Adrenal gland (tissue), 12 donors: Measurements from ENCODE around the gene CEP112. TPM values are rescaled to one million over a fixed set of nuclear protein-coding genes. Genes with fewer than 3 reads are reported as not detected.

Experiments used
- DNase-seq, 7 donors: peaks; one replicate each; pipeline ENCODE4 v3.0.0-alpha.2; 2019 to 2020
- H3K27ac ChIP-seq, 5 donors: fragments of 200-600 bp; sonication (generic) in 4 of 5; 1 replicate in 3 of 5; 2 replicates in 2 of 5; pipeline versions ENCODE4 v1.5.1 to v1.8.0; 2016 to 2020; ENCODE audit warnings: mild to moderate bottlenecking in 1 of 5
- H3K27me3 ChIP-seq: fragments of 200-600 bp; 2 replicates; pipeline ENCODE4 v1.8.0; 2021
- H3K36me3 ChIP-seq, 2 donors: fragments of 200-600 bp; replicated peaks in 1 of 2; 1 replicate in 1 of 2; 2 replicates in 1 of 2; pipeline versions ENCODE4 v1.5.1 to v1.8.0; 2018 to 2022
- H3K4me1 ChIP-seq, 2 donors: fragments of 200-600 bp; replicated peaks in 1 of 2; 1 replicate in 1 of 2; 2 replicates in 1 of 2; pipeline versions ENCODE4 v1.5.1 to v1.8.0; 2018 to 2021
- H3K4me3 ChIP-seq, 4 donors: fragments of 200-600 bp; sonication (generic) in 3 of 4; one replicate each; pipeline ENCODE4 v1.5.1; 2016 to 2018
- H3K9me3 ChIP-seq, 3 donors: fragments of 200-600 bp; sonication (generic) in 1 of 3; replicated peaks in 1 of 3; 1 replicate in 2 of 3; 2 replicates in 1 of 3; pipeline versions ENCODE4 v1.5.1 to v1.8.0; 2016 to 2021
- CTCF ChIP-seq, 6 experiments: fragments of 450-650 bp in 4 of 6; fragments of 200-600 bp in 2 of 6; sonication (generic) in 1 of 6; IDR thresholded peaks; 1 replicate in 5 of 6; 2 replicates in 1 of 6; pipeline versions ENCODE4 v1.5.1 to v1.8.0; 2016 to 2021; ENCODE audit warnings: antibody characterized with exemption in 6 of 6, mild to moderate bottlenecking in 2 of 6, moderate library complexity in 1 of 6
- POLR2A ChIP-seq, 2 donors: fragments of 450-650 bp; IDR thresholded peaks; one replicate each; pipeline ENCODE4 v1.6.1; 2017; ENCODE audit warnings: antibody characterized with exemption in 2 of 2, mild to moderate bottlenecking in 2 of 2, moderate library complexity in 1 of 2
- WGBS, 4 donors: extraction: QIAGEN DNeasy Blood & Tissue Kit in 2 of 4; methylation state at CpG; one replicate each; pipeline versions ENCODE4 v1.1.5 to v1.1.7; 2013 to 2017; 5-methylcytosine and 5-hydroxymethylcytosine counted together
- intact Hi-C, 2 donors: fragments of 100-400 bp; cut with DNase I; formaldehyde crosslinking; loops; one replicate each; pipeline versions ENCODE4 v1.14.1 to v1.15.0; 2022 to 2023
- polyA plus RNA-seq, 3 donors: library from polyadenylated mRNA; stranded (reverse); fragments of 200-250 nt in 2 of 3; fragments of 350-450 nt in 1 of 3; fragmentation: Illumina TruSeq in 1 of 3; extraction: RNeasy Lipid Tissue Mini Kit (QIAGEN cat#74804) in 1 of 3; gene quantifications; one replicate each; pipeline ENCODE4 v1.2.3, GENCODE V29; 2013 to 2014
- total RNA-seq, 9 donors: library from RNA; depleted of rRNA in 4 of 9; stranded (reverse); fragments of >200 nt in 4 of 9; fragments of 120-200 nt in 1 of 9; fragmentation: NEBNext Ultra II Directional in 1 of 9; extraction: Animal tissue kit (Norgen Biotek cat#: 25700) in 1 of 9; gene quantifications; one replicate each; pipeline versions ENCODE4 v1.1.0 to v1.2.4, GENCODE V29; 2013 to 2023
- donor health status: healthy with polysubstance abuse.
- donor health status: Bipolar disorder and iron deficiency.
- donor health status: DM: yes; HTN: yes; CAD: no.
- donor health status: DM: no; HTN: no; CAD: no.
- donor health status: DM: no; HTN: no; CAD: no.
- donor health status: DM: yes; HTN: yes; CAD: no.

The CEP112 gene
- total and polyA plus RNA-seq, 12 donors, result 4.2 to 24.1 (median 9.6) TPM

GRCh38 chr17:65780111-65780510, 411.8 kb downstream of the CEP112 start:
- H3K9me3 ChIP-seq, result no peaks in the 10 kb centered on the region
- no peak for DNase-seq
- intact Hi-C loops, result no loop called here

GRCh38 chr17:65776890-65777289, 415.0 kb downstream of the CEP112 start:
- no peak overlapping the region for H3K27ac ChIP-seq
- no peaks in the 10 kb centered on the region for H3K27me3 ChIP-seq
- intact Hi-C loops, result no loop called here
- H3K36me3 ChIP-seq, result no peaks in the 10 kb centered on the region
- no peak overlapping the region for H3K4me3 ChIP-seq
- H3K9me3 ChIP-seq, result no peaks in the 10 kb centered on the region
- TF ChIP-seq POLR2A (IDR thresholded peaks at IDR 0.05), result no peak
- no peak for TF ChIP-seq CTCF (IDR thresholded peaks at IDR 0.05)
- no peak for DNase-seq
- peaks cover 0 to 4% of the 10 kb centered on the region in 2 donors for H3K4me1 ChIP-seq
- 59 to 87% (median 75%) methylated on average over 3 of the region's 3 CpGs for WGBS, 4 donors

More at GRCh38 chr17:65780111-65780510, 411.8 kb downstream of the CEP112 start:
- no peak overlapping the region for H3K27ac ChIP-seq
- H3K4me1 ChIP-seq, result peaks cover 9 to 23% of the 10 kb centered on the region in 2 donors
- no peak overlapping the region for H3K4me3 ChIP-seq
- TF ChIP-seq CTCF (IDR thresholded peaks at IDR 0.05) (no peak), POLR2A (IDR thresholded peaks at IDR 0.05) (no peak)
- H3K27me3 ChIP-seq, result no peaks in the 10 kb centered on the region
- no peaks in the 10 kb centered on the region for H3K36me3 ChIP-seq
- WGBS, 4 donors, result 48 to 60% (median 52%) methylated on average over 1 of the region's 1 CpG

GRCh38 chr17:65774787-65775186, 417.1 kb downstream of the CEP112 start:
- H3K9me3 ChIP-seq, result no peaks in the 10 kb centered on the region
- no peak overlapping the region for H3K4me3 ChIP-seq
- no peaks in the 10 kb centered on the region for H3K27me3 ChIP-seq
- no peaks in the 10 kb centered on the region for H3K36me3 ChIP-seq
- TF ChIP-seq POLR2A (IDR thresholded peaks at IDR 0.05) (no peak), CTCF (IDR thresholded peaks at IDR 0.05) (no peak)
- intact Hi-C loops, result no loop called here
- WGBS, 4 donors, result 71 to 88% (median 77%) methylated on average over 5 to 6 of the region's 6 CpGs
- peaks cover 0 to 2% of the 10 kb centered on the region in 2 donors for H3K4me1 ChIP-seq
- DNase-seq, result no peak
- peak overlapping the region in 1 of 5 donors; percentile 7 for H3K27ac ChIP-seq

GRCh38 chr17:65772989-65773388, 418.9 kb downstream of the CEP112 start:
- no peak for TF ChIP-seq POLR2A (IDR thresholded peaks at IDR 0.05)
- no peak for TF ChIP-seq CTCF (IDR thresholded peaks at IDR 0.05)
- H3K9me3 ChIP-seq, result no peaks in the 10 kb centered on the region
- H3K27ac ChIP-seq, result no peak overlapping the region
- no peak for DNase-seq
- H3K4me1 ChIP-seq, result no peaks in the 10 kb centered on the region
- intact Hi-C loops, result no loop called here
- H3K27me3 ChIP-seq, result no peaks in the 10 kb centered on the region
- H3K4me3 ChIP-seq, result no peak overlapping the region
- WGBS, 4 donors, result 85 to 90% (median 88%) methylated on average over 6 of the region's 6 CpGs
- H3K36me3 ChIP-seq, result no peaks in the 10 kb centered on the region
